K562 (cell line): ENCODE data around the gene CBX2. TPM values are rescaled to one million over a fixed set of nuclear protein-coding genes. Genes with fewer than 3 reads are reported as not detected.

Experiments
- ATAC-seq: fragments of 200-7000 bp; cut with Tn5 transposase; 3 replicates; pipeline ENCODE4 v1.9.1; 2020; ENCODE audit warnings: moderate library complexity
- BruUV-seq: library from RNA; stranded (reverse); fragments of 400-500 nt; replicated peaks from 2 replicates; lab custom pipeline; 2021; lab: Mats Ljungman, UMichigan
- CTCF ChIA-PET: fragments of 300-600 bp; formaldehyde crosslinking; extraction: SDS; loops from one replicate; lab custom pipeline; 2021; ENCODE audit warnings: low intra/inter-chr PET ratio; lab: Yijun Ruan, JAX
- POLR2A ChIA-PET: fragments of 300-600, 350-650 bp; sonication (Branson Sonifier 250); formaldehyde crosslinking; extraction: SDS; loops from one replicate; lab custom pipeline; 2021; ENCODE audit warnings: antibody characterized with exemption, inconsistent platforms; lab: Yijun Ruan, JAX
- DNase-seq, 4 experiments: peaks; one replicate each; pipeline versions ENCODE4 v3.0.0 to v3.0.0-alpha.2; 2011 to 2018; ENCODE audit warnings: low spot score in 3 of 4, mixed read lengths in 3 of 4; ENCODE audit errors: extremely low read depth in 1 of 4
- FAIRE-seq: peaks from 2 replicates; lab custom pipeline; 2011; peaks lifted over from hg19 to GRCh38; lab: Jason Lieb, UNC
- H2AFZ ChIP-seq: 2 replicates; pipeline ENCODE4 v1.6.0; 2011; ENCODE audit warnings: low read depth, low read length, control low read depth, inconsistent platforms
- H3K27ac ChIP-seq: fragments of 200-600 bp; 3 replicates; pipeline ENCODE4 v1.8.0; 2011; ENCODE audit warnings: low read depth, mild to moderate bottlenecking, control low read depth, inconsistent platforms, low read length, moderate library complexity, mixed read lengths; ENCODE audit errors: extremely low read depth
- H3K27me3 ChIP-seq, 2 experiments: fragments of 300-600 bp in 1 of 2; 2 replicates in 1 of 2; 3 replicates in 1 of 2; pipeline versions ENCODE4 v1.6.0 to v1.8.0; 2011; ENCODE audit warnings: inconsistent platforms in 2 of 2, low read length in 2 of 2, mild to moderate bottlenecking in 1 of 2, mixed read lengths in 1 of 2, moderate library complexity in 1 of 2; ENCODE audit not compliant: control insufficient read depth in 2 of 2, insufficient read depth in 2 of 2
- H3K36me3 ChIP-seq: fragments of 300-600 bp; 3 replicates; pipeline ENCODE4 v1.8.0; 2011; ENCODE audit warnings: mild to moderate bottlenecking, low read length, inconsistent platforms; ENCODE audit not compliant: control insufficient read depth, insufficient read depth
- H3K4me1 ChIP-seq, 2 experiments: fragments of 200-600 bp in 1 of 2; replicated peaks in 1 of 2; 2 replicates in 1 of 2; 3 replicates in 1 of 2; pipeline versions ENCODE4 v1.5.1 to v1.8.0; 2011; ENCODE audit warnings: inconsistent platforms in 2 of 2, low read length in 2 of 2, mild to moderate bottlenecking in 1 of 2, mixed read lengths in 1 of 2, moderate library complexity in 1 of 2; ENCODE audit not compliant: control insufficient read depth in 2 of 2, insufficient read depth in 2 of 2
- H3K4me2 ChIP-seq: 2 replicates; pipeline ENCODE4 v1.6.1; 2011; ENCODE audit warnings: low read length, control low read depth, inconsistent platforms, mixed read lengths; ENCODE audit not compliant: insufficient read depth
- H3K4me3 ChIP-seq: fragments of 200-600 bp; sonication (generic), shearing (Covaris generic); 2 replicates; pipeline ENCODE4 v1.5.1; 2016; ENCODE audit warnings: control low read depth, inconsistent platforms
- H3K79me2 ChIP-seq: fragments of 200-600 bp; 3 replicates; pipeline ENCODE4 v1.8.0; 2011; ENCODE audit warnings: low read length, inconsistent platforms; ENCODE audit not compliant: control insufficient read depth, insufficient read depth
- H3K9ac ChIP-seq, 2 experiments: 2 replicates each; pipeline versions ENCODE4 v1.6.0 to v1.6.1; 2011; ENCODE audit warnings: low read depth in 2 of 2, low read length in 2 of 2, control low read depth in 1 of 2, inconsistent platforms in 1 of 2, mild to moderate bottlenecking in 1 of 2, mixed read lengths in 1 of 2; ENCODE audit not compliant: insufficient read depth in 1 of 2
- H3K9me1 ChIP-seq: one replicate; pipeline ENCODE4 v1.6.0; 2011; ENCODE audit warnings: inconsistent platforms, mild to moderate bottlenecking, low read length, moderate library complexity; ENCODE audit not compliant: control insufficient read depth, insufficient read depth
- H3K9me3 ChIP-seq: replicated peaks from 2 replicates; pipeline ENCODE4 v1.5.1; 2011; ENCODE audit warnings: low read depth, low read length, inconsistent platforms; ENCODE audit not compliant: control insufficient read depth, insufficient read depth
- H4K20me1 ChIP-seq: replicated peaks from 2 replicates; pipeline ENCODE4 v1.6.1; 2011; ENCODE audit warnings: low read length, inconsistent platforms, mixed read lengths; ENCODE audit not compliant: control insufficient read depth, insufficient read depth
- ARID1B ChIP-seq: fragments of 450-650 bp; IDR thresholded peaks from 2 replicates; pipeline ENCODE4 v1.6.1; 2016; ENCODE audit warnings: antibody characterized with exemption, mild to moderate bottlenecking, inconsistent platforms
- BHLHE40 ChIP-seq: IDR thresholded peaks from 2 replicates; pipeline ENCODE4 v1.6.1; 2011; ENCODE audit warnings: low read length, improper control_type of control experiment
- CREM ChIP-seq: IDR thresholded peaks from 2 replicates; pipeline ENCODE4 v1.6.1; 2014; ENCODE audit warnings: antibody characterized with exemption, low read depth
- FOS ChIP-seq: IDR thresholded peaks from 3 replicates; pipeline ENCODE4 v1.6.1; 2011; ENCODE audit not compliant: insufficient read length; ENCODE audit errors: extremely low read depth
- GABPA ChIP-seq: fragments of 200-800 bp; sonication (Bioruptor generic); conservative IDR thresholded peaks from 2 replicates; pipeline ENCODE4 v1.6.1; 2016; ENCODE audit warnings: low read depth, missing genetic modification characterization, missing compliant biosample characterization
- GABPB1 ChIP-seq: sonication (generic); formaldehyde crosslinking; IDR thresholded peaks from 2 replicates; pipeline ENCODE4 v1.8.0; 2022; ENCODE audit warnings: mild to moderate bottlenecking, missing genetic modification reagents
- HSF4 ChIP-seq: fragments of 250-450 bp; sonication (Bioruptor Pico); IDR thresholded peaks from 2 replicates; pipeline ENCODE4 v2.1.2; 2022; ENCODE audit warnings: mild to moderate bottlenecking, moderate library complexity, borderline replicate concordance
- JUN ChIP-seq, 2 experiments: sonication (generic) in 1 of 2; formaldehyde crosslinking in 1 of 2; IDR thresholded peaks; 2 replicates each; pipeline versions ENCODE4 v1.6.1 to v1.8.0; 2012 to 2022; ENCODE audit warnings: borderline replicate concordance in 2 of 2, mild to moderate bottlenecking in 2 of 2, improper control_type of control experiment in 1 of 2, low read depth in 1 of 2, low read length in 1 of 2, missing genetic modification reagents in 1 of 2
- MBD2 ChIP-seq: sonication (generic); IDR thresholded peaks from 2 replicates; pipeline ENCODE4 v1.6.1; 2016; ENCODE audit warnings: low read depth, borderline replicate concordance
- MTA3 ChIP-seq: fragments of 450-650 bp; formaldehyde crosslinking; IDR thresholded peaks from 2 replicates; pipeline ENCODE4 v1.6.1; 2017; ENCODE audit warnings: mild to moderate bottlenecking, borderline replicate concordance
- MYC ChIP-seq, 2 experiments: fragments of 250-450 bp in 1 of 2; sonication (Bioruptor Pico) in 1 of 2; IDR thresholded peaks; 2 replicates each; pipeline versions ENCODE4 v1.5.1 to v1.6.1; 2012 to 2021; ENCODE audit warnings: low read depth in 2 of 2, borderline replicate concordance in 1 of 2, improper control_type of control experiment in 1 of 2, low read length in 1 of 2, mild to moderate bottlenecking in 1 of 2, moderate library complexity in 1 of 2
- NBN ChIP-seq: fragments of 450-650 bp; IDR thresholded peaks from 2 replicates; pipeline ENCODE4 v1.6.1; 2016; ENCODE audit warnings: low read depth, mild to moderate bottlenecking
- NFRKB ChIP-seq: fragments of 450-650 bp; IDR thresholded peaks from 2 replicates; pipeline ENCODE4 v1.6.1; 2016; ENCODE audit warnings: low read depth
- RBM22 ChIP-seq: fragments of 200-400 bp; formaldehyde crosslinking; IDR thresholded peaks from 2 replicates; pipeline ENCODE4 v1.6.1; 2018; ENCODE audit warnings: low read length, low read depth; ENCODE audit not compliant: poor library complexity, severe bottlenecking
- SMARCA4 ChIP-seq: fragments of 450-650 bp; IDR thresholded peaks from 2 replicates; pipeline ENCODE4 v1.6.1; 2016
- TBL1XR1 ChIP-seq, 2 experiments: IDR thresholded peaks; 2 replicates each; pipeline ENCODE4 v1.6.1; 2012; ENCODE audit warnings: improper control_type of control experiment in 2 of 2, low read length in 2 of 2, mild to moderate bottlenecking in 1 of 2
- TFAP4 ChIP-seq: sonication (generic); formaldehyde crosslinking; IDR thresholded peaks from 2 replicates; pipeline ENCODE4 v1.8.0; 2022; ENCODE audit warnings: missing genetic modification reagents, mild to moderate bottlenecking, moderate library complexity, borderline replicate concordance
- THAP12 ChIP-seq: fragments of 250-450 bp; sonication (Bioruptor Pico); IDR thresholded peaks from 2 replicates; pipeline ENCODE4 v1.9.0; 2021; ENCODE audit warnings: mild to moderate bottlenecking, inconsistent platforms
- WGBS: fragments of 100-300 bp; shearing (Covaris generic); methylation state at CpG from one replicate; pipeline ENCODE4 v1.1.6; 2016; ENCODE audit warnings: low coverage, mixed read lengths; ENCODE audit not compliant: insufficient coverage; ENCODE audit errors: missing lambda C conversion rate; 5-methylcytosine and 5-hydroxymethylcytosine counted together
- in situ Hi-C: fragments of 300-500 bp; cut with MboI; formaldehyde crosslinking; loops from 4 replicates; pipeline ENCODE4 v1.15.0; 2018; ENCODE audit warnings: inconsistent platforms, mixed read lengths
- intact Hi-C: fragments of 100-400 bp; cut with micrococcal nuclease; formaldehyde crosslinking; loops from 2 replicates; pipeline ENCODE4 v1.14.2; 2022
- polyA plus RNA-seq, 8 experiments: library from polyadenylated mRNA; depleted of rRNA in 4 of 8; stranded (reverse) in 5 of 8; unstranded in 3 of 8; fragments of >200 nt; fragmentation: Nextera tagmentation in 2 of 8; fragmentation: Illumina TruSeq in 1 of 8; extraction: Ambion mirVana in 2 of 8; extraction: Trizol in 1 of 8; gene quantifications; 2 replicates each; pipeline versions ENCODE4 v1.2.1 to v1.2.3, GENCODE V29; 2011 to 2014; ENCODE audit warnings: inconsistent platforms in 1 of 8, missing spikeins in 1 of 8
- total RNA-seq, 7 experiments: library from RNA; depleted of rRNA in 6 of 7; stranded (reverse); fragments of >200 nt in 6 of 7; fragmentation: Illumina TruSeq in 2 of 7; extraction: Trizol in 2 of 7; gene quantifications; 2 replicates each; pipeline versions ENCODE4 v1.2.1 to v1.2.3, GENCODE V29; 2011 to 2021; ENCODE audit warnings: low replicate concordance in 1 of 7

The CBX2 gene
- total and polyA plus RNA-seq, 9 of the 15 experiments (the other 6 are each of a cell fraction or from before 2014, with no cell fraction given): 0.66 to 26.9 (median 13.9) TPM

- H3K4me3 ChIP-seq: peak overlapping the region; percentile 46
- in situ Hi-C loops (no loop called here), intact Hi-C loops (loop anchor here (5.0 kb wide), 1 partner anchor 35 kb away; no protein-coding TSS in a partner anchor)
- peaks cover 23 to 40% of the 10 kb centered on the region in 2 experiments for H3K4me1 ChIP-seq
- peak overlapping the region; percentile 74 to 86 for H3K9ac ChIP-seq
- H2AFZ ChIP-seq: peak overlapping the region; percentile 88
- peak overlapping the region; percentile 77 for H3K27ac ChIP-seq
- no peaks in the 10 kb centered on the region for H3K9me3 ChIP-seq
- 6% methylated on average over 38 of the region's 51 CpGs for WGBS
- peaks cover 19% of the 10 kb centered on the region for H3K79me2 ChIP-seq
- H3K4me2 ChIP-seq: peak overlapping the region; percentile 75
- peaks cover 0 to 2% of the 10 kb centered on the region in 2 experiments; a peak in 1 of 5 replicates for H3K27me3 ChIP-seq
- ATAC-seq (peak; percentile 84), FAIRE-seq (no peak), DNase-seq (peak in 3 of 4 experiments; percentile 31 to 88 (median 87))
- no peaks in the 10 kb centered on the region for H4K20me1 ChIP-seq
- CTCF ChIA-PET: interaction anchor here (0.6 to 2.1 kb wide), 4 partner anchors 31 to 768 kb away, joined by 3 to 8 read pairs (median 6); no protein-coding TSS in a partner anchor
- POLR2A ChIA-PET: interaction anchor here (0.6 to 1.7 kb wide), 14 partner anchors 10 to 368 kb away, joined by 3 to 11 read pairs (median 4); no protein-coding TSS in a partner anchor
- BruUV-seq: TSS peak; percentile 62
- H3K9me1 ChIP-seq: no peaks in the 10 kb centered on the region
- H3K36me3 ChIP-seq: peaks cover 28% of the 10 kb centered on the region
- TF ChIP-seq FOS (no peak), TFAP4 (CRISPR knock-in tag) (peak; percentile 50), THAP12 (CRISPR knock-in tag) (no peak), ARID1B (peak; percentile 42), BHLHE40 (peak; percentile 68), NBN (0 out of 2 replicates have a peak, but pooled peaks have one; percentile 50), MTA3 (peak; percentile 67), HSF4 (CRISPR knock-in tag) (no peak), GABPA (tag) (peak; percentile 64; the same call in 1 of the 2 replicates), TBL1XR1 (IDR thresholded peaks at IDR 0.05; ENCODE audit: low read length in 2 of 2) (0 out of 4 replicates have a peak, but pooled peaks of 1 of the 2 experiments have one; percentile 11), MYC (IDR thresholded peaks at IDR 0.05; ENCODE audit: low read depth, low read length) (peak; percentile 80), MYC (CRISPR knock-in tag; IDR thresholded peaks at IDR 0.05; ENCODE audit: borderline replicate concordance, low read depth) (0 out of 2 replicates have a peak, but pooled peaks have one; percentile 70), GABPB1 (0 out of 2 replicates have a peak, but pooled peaks have one; percentile 48), NFRKB (peak; percentile 67), CREM (peak; percentile 50), MBD2 (peak; percentile 16; the same call in 1 of the 2 replicates), SMARCA4 (peak; percentile 41), RBM22 (peak; percentile 66), JUN (IDR thresholded peaks at IDR 0.05; ENCODE audit: borderline replicate concordance, low read depth, low read length) (no peak), JUN (CRISPR knock-in tag; IDR thresholded peaks at IDR 0.05; ENCODE audit: borderline replicate concordance) (no peak)
These were observed 641 bp upstream of the CBX2 start for GRCh38 chr17:79777120-79777893.
